Stimulated activated CD8-positive, alpha-beta memory T cell treated with anti-CD3 and anti-CD28 coated beads, Interleukin-2, amount 100 ng/mL, for 1 hour (primary cell): ENCODE data around the gene CAMK2D.

Experiments
- DNase-seq, 2 donors: peaks; one replicate each; pipeline ENCODE4 v3.0.0-alpha.2; 2020; ENCODE audit warnings: low read depth in 2 of 2

CAMK2D gene

GRCh38 chr4:113522433-113522832, 239.1 kb downstream of the CAMK2D start:
- no peak for DNase-seq

GRCh38 chr4:113513382-113513781, 248.2 kb downstream of the CAMK2D start:
- no peak for DNase-seq

- no peak for DNase-seq
Observed at GRCh38 chr4:113512880-113513279, 248.7 kb downstream of the CAMK2D start.

- DNase-seq = no peak
Observed at GRCh38 chr4:113511944-113512343, 249.6 kb downstream of the CAMK2D start.

DNA sequence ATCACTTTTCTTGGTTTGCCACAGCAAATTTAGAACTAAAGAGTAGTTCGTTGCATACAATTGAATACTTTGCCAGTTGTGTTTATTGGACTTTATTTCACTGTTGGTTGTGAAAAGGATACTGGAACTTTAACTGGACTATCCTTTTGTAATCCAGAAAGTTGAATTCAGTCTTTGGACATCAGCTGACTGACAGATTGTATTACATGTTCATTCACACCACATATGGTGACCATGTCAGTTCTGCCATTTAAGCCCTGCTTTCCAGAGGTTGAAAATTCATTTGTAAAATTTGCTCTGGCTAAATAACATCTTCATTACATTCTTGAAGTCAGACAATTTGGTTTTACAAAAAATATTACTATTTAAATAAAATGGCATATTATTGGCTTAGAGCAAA, 251.7 kb downstream of the CAMK2D start:
- DNase-seq = no peak

DNA sequence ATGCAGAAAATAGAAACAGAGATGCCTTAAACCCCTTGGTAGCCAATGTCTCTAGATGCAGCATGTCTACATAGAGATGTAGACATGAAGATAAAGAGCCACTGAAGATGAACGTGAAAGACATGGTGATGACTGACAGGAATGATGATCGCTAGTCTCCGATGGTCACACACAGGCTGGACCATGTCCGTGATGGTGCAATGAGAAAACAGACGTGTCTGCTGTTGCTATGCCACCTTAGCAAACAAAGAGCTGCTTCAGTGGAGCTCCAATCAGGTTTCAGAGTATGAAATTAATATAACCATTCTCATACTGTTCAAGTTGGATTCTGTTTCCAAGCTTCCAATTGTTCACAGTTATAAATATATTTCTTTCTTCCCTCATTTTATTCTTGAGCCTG, 256.5 kb downstream of the CAMK2D start:
- DNase-seq = no peak

DNA sequence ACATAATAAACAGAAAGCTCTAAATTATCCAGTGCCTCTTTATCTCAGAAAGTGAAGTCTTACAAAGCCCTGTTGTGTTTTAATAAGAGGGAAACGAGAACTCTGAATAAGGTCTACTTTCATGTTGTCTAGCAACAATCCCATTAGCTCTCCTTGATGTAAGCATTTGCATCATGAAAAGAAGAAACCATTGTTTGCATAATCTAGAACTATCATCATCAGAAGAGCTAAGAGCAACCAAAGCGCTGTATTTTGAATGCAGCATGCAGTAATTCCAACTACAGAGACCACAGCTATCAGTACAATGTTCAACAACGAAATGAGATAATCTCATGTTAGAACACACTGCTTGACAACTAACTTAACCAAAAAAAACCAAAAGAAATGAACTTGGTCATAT, 257.1 kb downstream of the CAMK2D start:
- no peak for DNase-seq

DNA sequence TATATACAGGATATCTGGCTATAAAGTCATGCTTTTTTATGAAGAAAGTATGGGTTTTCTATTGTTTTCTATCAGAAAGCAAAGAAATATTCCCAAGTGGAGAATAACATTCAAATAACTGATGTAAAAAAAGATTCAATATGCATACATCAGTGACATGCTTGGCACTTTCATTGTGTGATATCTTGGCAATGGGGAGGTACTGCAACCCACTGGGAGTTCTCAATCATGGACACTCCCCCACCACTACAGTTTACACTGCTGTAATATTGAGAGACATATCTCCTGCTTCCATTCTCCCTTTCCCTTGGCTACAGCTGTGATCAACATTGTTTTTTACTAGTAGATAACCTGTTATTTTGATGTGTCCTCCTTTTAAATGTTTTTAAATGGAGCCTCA, 257.8 kb downstream of the CAMK2D start:
- no peak for DNase-seq

DNA sequence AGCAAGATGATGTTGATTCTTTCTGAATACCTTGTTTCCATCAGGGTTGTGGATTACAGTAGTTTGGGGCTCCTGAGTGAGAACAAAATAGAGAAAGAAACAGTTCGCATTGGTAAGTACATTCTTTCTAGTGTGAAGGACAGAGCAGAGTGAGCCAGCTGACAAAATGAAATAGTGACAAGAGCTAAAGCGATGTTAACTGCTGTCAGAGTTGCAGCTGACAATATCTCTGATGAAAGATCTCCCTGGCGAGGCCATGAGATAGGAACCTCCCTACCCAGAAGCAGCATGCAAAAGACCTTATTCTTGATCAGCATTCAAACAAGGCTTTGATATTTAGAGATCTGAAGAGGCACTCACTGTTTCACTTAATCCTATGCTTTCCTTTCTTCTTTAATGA, 258.6 kb downstream of the CAMK2D start:
- no peak for DNase-seq

DNA sequence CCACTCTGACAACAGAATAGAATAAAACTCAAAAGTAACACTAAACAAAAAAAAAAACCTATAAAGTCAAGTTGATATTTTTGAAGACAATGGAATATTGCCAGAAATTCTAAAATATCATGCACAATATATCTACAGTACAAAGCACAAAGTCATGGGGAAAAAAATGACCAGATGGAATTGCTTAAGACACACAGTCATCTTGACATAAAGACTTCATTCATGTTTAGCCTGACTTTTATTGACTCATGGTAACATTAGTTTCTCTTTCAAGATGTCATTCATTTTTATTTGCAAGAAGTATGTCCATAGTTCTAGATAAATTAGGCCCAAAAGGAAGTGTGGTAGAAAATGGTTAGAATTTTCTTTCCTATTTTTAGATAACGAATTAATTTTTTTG, 259.1 kb downstream of the CAMK2D start:
- no peak for DNase-seq

- DNase-seq = no peak
Observed at GRCh38 chr4:113500424-113500823, 261.1 kb downstream of the CAMK2D start.

DNA sequence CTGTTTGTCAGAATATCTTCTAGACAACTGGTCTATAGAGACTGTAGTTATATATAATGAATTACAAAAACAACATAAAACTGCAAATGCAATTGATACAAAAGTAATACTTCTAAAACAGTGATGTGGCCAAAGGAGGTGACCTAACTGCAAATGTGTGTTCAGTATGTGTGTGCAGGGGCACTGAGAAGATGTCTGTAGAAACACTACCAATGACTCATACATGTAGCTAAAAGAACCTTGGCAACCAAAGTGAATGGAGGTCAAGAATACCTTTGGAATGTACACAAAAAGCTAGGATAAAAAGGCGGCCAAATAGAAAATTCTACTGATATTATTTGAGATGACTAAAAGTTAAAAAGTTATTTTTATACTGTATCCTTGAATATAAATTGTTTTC, 261.8 kb downstream of the CAMK2D start:
- DNase-seq = no peak

- DNase-seq = no peak
Observed at GRCh38 chr4:113499166-113499565, 262.4 kb downstream of the CAMK2D start.

- DNase-seq = no peak
Observed at GRCh38 chr4:113497154-113497884, 264.2 kb downstream of the CAMK2D start.

DNA sequence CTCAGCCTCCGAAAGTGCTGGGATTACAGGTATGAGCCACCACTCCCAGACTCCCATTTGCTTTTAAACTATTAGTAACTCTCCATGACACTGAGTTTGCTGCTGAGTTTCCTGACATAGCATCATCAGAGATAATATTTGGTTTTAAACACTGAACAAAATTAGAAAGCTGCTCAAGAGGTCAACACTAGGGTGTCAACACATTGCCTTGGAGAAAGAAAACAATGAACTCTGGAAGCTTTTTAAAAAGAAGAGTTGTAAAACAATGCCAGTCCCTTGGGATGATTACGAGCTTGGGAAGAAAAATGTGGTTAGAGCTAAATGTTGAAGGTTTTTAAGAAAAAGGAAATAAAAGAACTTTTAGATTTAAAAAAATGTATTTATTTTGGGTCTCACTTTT, 264.8 kb downstream of the CAMK2D start:
- no peak for DNase-seq

- no peak for DNase-seq
Observed at GRCh38 chr4:113495790-113496189, 265.7 kb downstream of the CAMK2D start.

DNA sequence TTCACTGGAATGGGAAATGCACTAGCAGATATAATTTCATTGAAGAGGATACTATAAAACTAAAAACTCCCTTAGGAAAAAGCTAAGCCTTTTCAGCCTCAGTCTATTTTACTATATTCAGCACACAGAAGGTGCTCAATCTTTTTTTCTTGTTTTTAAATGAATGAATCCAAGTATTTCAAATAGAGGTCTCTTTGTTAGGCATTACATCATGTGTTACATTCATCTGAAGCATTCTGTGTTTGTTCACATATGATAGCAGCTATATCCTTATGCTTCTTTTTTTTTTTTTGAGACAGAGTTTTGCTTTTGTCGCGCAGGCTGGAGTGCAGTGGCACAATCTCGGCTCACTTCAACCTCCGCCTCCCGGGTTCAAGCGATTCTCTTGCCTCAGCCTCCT, 278.4 kb downstream of the CAMK2D start:
- DNase-seq = no peak

GRCh38 chr4:113482325-113482724, 279.2 kb downstream of the CAMK2D start:
- DNase-seq = no peak

DNA sequence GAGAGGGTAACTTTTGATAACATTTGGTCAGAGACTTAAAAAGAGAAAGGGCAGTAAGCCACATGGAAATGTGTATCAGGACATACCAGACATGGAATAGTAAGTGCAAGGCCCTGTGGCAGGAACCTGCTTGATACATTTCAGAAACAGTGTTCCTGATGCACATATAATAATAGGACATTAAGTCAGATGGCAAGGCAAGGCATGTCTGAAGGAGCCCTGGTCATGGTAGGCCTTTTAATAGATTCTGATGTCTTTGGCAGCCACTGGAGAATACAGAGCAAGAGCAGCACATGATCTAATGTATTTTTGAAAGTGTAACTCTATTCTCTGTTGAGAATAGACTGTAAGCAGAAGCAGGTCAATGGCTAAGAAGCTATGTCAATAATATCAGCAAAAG, 279.7 kb downstream of the CAMK2D start:
- DNase-seq = no peak

- no peak for DNase-seq
Observed at GRCh38 chr4:113480109-113480508, 281.4 kb downstream of the CAMK2D start.

DNA sequence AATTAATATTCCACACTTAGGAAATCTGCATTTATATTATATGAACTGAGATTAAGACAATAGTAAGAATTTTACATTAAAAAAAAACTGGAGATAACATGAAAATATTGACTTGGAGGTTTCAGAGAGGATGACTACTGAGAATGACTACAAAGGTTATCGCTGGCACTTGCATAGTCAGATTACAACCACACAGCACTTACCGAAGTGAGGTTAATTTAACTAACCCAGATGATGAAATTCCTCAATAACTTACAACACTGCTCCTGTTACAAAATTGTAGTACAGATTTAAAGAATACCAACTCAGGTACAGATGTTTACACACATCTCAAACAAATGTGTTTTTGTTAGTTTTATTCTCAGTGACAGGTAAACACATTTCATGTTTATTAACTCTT, 283.5 kb downstream of the CAMK2D start:
- DNase-seq = no peak

DNA sequence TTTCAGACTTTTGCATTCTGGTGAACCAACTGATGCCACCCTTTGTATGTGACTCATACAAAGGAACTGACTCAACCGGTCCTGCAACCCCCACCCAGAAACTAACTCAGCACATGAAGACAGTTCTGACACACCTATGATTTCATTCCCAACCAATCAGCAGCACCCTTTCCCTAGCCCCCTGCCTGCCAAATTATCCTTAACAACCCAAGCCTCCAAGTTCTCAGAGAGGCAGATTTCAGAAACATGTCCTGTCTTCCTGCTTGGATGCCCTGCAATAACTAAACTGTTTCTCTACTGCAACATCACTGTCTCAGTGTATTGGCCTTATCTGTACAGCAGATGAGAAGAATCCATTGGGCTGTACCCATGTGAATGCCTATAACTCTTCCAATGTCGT, 284.7 kb downstream of the CAMK2D start:
- no peak for DNase-seq

DNA sequence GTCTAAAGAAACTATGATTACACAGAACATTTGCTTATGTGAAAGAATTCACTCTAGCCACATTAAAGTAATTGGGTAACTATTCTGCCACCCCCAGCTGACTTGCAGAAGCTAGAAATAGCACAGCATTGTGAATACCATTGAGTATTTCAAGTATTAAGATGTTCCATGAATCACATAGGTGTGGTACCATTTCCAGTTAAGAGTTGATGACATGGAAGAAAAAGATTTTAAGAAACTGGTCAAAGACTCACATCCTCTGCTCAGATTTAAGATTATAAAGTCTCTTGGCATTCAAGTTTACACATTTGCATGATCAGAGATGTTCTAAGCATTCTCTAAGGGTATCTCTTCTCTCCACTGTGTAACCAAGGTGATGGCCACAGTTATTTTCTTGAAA, 287.5 kb downstream of the CAMK2D start:
- no peak for DNase-seq

- DNase-seq = no peak
Observed at GRCh38 chr4:113472864-113473263, 288.7 kb downstream of the CAMK2D start.
